ENCODE results near the gene OR2AG2. TPM values are rescaled to one million over a fixed set of nuclear protein-coding genes. Genes with fewer than 3 reads are reported as not detected.

Gene OR2AG2
- total and polyA plus RNA-seq, 2 donors from 2014 or later = 0.19 TPM; not detected in 1

DNA sequence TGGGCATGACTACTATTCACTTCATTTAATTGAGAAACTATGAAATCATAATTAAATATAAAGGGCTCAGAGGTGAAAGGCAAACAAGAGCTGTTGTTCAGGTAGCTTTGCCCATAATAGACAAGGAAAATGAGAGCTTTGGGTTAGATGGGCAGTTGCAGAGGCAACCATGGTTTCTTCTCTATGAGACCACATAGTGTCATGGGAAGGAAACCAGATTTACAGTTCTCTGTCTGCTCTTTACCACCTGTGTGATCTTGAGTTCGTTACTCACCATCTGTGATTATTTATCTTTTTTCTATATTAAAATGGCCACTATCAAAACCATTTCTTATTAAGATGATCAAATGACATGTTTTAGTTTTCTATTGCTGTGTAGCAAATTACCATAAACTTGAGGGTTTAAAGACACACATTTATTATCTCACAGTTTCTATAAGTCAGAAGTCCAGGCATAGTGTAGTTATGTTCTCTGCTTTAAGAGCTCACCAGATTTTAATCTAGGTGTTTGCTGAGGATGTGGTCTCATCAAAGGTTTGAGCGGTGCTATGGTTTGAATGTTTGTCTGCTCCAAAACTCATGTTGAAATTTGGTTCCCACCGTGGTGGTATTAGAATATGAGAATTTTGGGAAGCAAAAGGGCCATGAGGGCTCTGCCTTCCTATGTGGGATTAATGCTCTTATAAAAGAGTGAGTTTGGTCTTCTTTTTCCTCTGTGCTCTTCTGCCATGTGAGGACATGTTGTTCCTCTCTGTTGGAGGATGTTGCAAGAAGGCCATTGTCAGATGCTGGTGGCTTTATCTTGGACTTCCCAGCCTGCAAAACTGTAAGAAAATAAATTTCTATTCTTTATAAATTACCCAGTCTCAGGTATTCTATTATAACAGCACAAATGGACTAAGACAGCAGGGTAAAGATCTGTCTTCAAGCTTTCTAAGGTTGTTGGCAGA, 38.2 kb downstream of the OR2AG2 start:
- no peaks in the 10 kb centered on the region for H3K36me3 ChIP-seq (ENCODE audit: control insufficient read depth in 2 of 3, insufficient read depth in 3 of 3, low read length in 3 of 3)
- TF ChIP-seq, protein P1, sequence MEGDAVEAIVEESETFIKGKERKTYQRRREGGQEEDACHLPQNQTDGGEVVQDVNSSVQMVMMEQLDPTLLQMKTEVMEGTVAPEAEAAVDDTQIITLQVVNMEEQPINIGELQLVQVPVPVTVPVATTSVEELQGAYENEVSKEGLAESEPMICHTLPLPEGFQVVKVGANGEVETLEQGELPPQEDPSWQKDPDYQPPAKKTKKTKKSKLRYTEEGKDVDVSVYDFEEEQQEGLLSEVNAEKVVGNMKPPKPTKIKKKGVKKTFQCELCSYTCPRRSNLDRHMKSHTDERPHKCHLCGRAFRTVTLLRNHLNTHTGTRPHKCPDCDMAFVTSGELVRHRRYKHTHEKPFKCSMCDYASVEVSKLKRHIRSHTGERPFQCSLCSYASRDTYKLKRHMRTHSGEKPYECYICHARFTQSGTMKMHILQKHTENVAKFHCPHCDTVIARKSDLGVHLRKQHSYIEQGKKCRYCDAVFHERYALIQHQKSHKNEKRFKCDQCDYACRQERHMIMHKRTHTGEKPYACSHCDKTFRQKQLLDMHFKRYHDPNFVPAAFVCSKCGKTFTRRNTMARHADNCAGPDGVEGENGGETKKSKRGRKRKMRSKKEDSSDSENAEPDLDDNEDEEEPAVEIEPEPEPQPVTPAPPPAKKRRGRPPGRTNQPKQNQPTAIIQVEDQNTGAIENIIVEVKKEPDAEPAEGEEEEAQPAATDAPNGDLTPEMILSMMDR (IDR thresholded peaks at IDR 0.05; ENCODE audit: borderline replicate concordance, extremely low read depth, insufficient read depth) = no peak
- no peak overlapping the region for H3K9ac ChIP-seq (ENCODE audit: low read length in 3 of 3)
- no peak overlapping the region for H3K27ac ChIP-seq (ENCODE audit: low read depth in 2 of 2, low read length in 2 of 2)
- FAIRE-seq (no peak), DNase-seq (no peak)
- no peak overlapping the region for H3K4me3 ChIP-seq (ENCODE audit: low read length in 3 of 3)
- intact Hi-C loops (cut with DNase I) = no loop called here
- H3K9me3 ChIP-seq (ENCODE audit: control insufficient read depth in 2 of 3, insufficient read depth in 1 of 3, low read length in 3 of 3) = no peaks in the 10 kb centered on the region
- H3K4me1 ChIP-seq (ENCODE audit: control insufficient read depth in 2 of 3, insufficient read depth in 2 of 3, low read depth in 1 of 3, low read length in 3 of 3) = no peaks in the 10 kb centered on the region
- H3K27me3 ChIP-seq (ENCODE audit: control insufficient read depth, insufficient read depth, low read length) = no peaks in the 10 kb centered on the region

DNA sequence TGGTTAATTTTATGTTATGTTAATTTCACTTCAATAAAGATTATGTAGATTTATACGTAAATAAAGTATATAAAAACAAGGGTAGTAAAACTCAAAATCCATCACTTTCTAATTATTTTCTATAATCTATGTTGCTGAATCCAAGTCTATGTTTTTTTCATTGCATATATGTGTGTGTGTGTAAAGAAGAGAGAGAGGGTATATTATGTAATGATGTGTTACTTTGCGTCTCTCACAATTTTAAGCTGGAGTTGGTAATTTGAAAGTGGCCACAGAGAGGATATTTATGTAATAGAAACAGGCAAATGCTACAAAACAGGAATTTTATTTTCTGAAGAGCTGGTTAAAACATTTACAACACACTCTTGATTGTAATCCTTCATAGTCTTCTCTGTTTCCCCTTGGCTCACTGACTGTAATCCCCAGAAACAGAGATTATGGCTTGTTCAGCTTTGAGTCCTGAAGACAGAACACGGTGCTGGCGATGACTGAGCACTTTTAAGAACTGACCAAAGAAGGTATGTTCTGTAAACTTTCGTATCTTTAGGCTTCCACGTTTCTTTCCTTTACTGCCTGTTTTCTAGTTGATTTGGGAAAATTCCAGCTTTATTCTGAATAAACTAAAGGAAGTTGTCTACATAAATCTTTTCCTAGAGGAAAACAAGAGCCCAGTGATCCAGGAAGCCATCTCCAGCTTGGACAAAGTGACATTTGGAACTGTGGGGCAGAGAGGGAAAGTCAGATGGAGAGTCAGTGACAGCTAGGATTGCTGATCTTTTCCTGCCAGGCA, 43.6 kb downstream of the OR2AG2 start:
- Histone ChIP-seq H3K27ac (ENCODE audit: low read depth in 2 of 2, low read length in 2 of 2) (peak overlapping the region in 1 of 2 donors; percentile 29), H3K36me3 (ENCODE audit: control insufficient read depth in 2 of 3, insufficient read depth in 3 of 3, low read length in 3 of 3) (no peaks in the 10 kb centered on the region), H3K4me3 (ENCODE audit: low read length in 3 of 3) (no peak overlapping the region), H3K4me1 (ENCODE audit: control insufficient read depth in 2 of 3, insufficient read depth in 2 of 3, low read depth in 1 of 3, low read length in 3 of 3) (no peaks in the 10 kb centered on the region), H3K9me3 (ENCODE audit: control insufficient read depth in 2 of 3, insufficient read depth in 1 of 3, low read length in 3 of 3) (no peaks in the 10 kb centered on the region), H3K9ac (ENCODE audit: low read length in 3 of 3) (no peak overlapping the region), H3K27me3 (ENCODE audit: control insufficient read depth, insufficient read depth, low read length) (no peaks in the 10 kb centered on the region)
- TF ChIP-seq, protein P1 (IDR thresholded peaks at IDR 0.05; ENCODE audit: borderline replicate concordance, extremely low read depth, insufficient read depth) = no peak
- intact Hi-C loops (cut with DNase I) = no loop called here
- DNase-seq (peak in 1 of 5 donors; percentile 61), FAIRE-seq (no peak)

DNA sequence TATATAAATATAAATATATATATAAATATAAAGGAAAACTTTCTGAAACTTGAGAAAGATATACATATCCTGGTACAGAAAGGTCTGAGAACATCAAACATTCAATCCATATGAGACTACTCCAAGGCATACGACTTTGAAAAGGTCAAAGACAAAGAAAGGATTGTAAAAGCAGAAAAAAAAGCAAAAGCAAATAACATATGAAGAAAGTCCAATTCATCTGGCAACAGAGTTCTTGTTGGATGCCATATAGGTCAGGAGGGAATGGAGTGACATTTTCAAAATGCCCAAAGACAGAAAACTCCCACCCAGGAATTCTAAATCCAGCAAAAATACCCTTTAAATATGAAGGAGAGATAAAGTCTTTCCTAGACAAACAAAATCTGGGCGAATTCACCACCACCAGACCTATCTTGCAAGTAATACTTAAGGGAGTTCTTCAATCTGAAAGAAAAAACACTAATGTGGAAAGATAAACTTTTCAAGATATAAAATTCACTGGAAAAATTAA, 46.3 kb downstream of the OR2AG2 start:
- DNase-seq = no peak
- Histone ChIP-seq H3K9me3 (ENCODE audit: control insufficient read depth in 2 of 3, insufficient read depth in 1 of 3, low read length in 3 of 3) (no peaks in the 10 kb centered on the region), H3K27me3 (ENCODE audit: control insufficient read depth, insufficient read depth, low read length) (no peaks in the 10 kb centered on the region), H3K27ac (ENCODE audit: low read depth in 2 of 2, low read length in 2 of 2) (no peak overlapping the region), H3K4me1 (ENCODE audit: control insufficient read depth in 2 of 3, insufficient read depth in 2 of 3, low read depth in 1 of 3, low read length in 3 of 3) (no peaks in the 10 kb centered on the region), H3K36me3 (ENCODE audit: control insufficient read depth in 2 of 3, insufficient read depth in 3 of 3, low read length in 3 of 3) (no peaks in the 10 kb centered on the region), H3K4me3 (ENCODE audit: low read length in 3 of 3) (no peak overlapping the region), H3K9ac (ENCODE audit: low read length in 3 of 3) (no peak overlapping the region)
- intact Hi-C loops (cut with DNase I) = no loop called here
- no peak for FAIRE-seq
- TF ChIP-seq, protein P1 (IDR thresholded peaks at IDR 0.05; ENCODE audit: borderline replicate concordance, extremely low read depth, insufficient read depth) = no peak
